Esophagus squamous epithelium (tissue), 4 donors: ENCODE data around the gene ADGRG3.

Source experiments
- POLR2A ChIP-seq, 4 donors: fragments of 450-650 bp; IDR thresholded peaks; one replicate each; pipeline ENCODE4 v1.6.1; 2017; ENCODE audit warnings: antibody characterized with exemption in 4 of 4, mild to moderate bottlenecking in 4 of 4, moderate library complexity in 3 of 4
- TF ChIP-seq, protein P1 (sequence below), 6 experiments: fragments of 450-650 bp in 4 of 6; fragments of 200-600 bp in 2 of 6; sonication (generic) in 2 of 6; IDR thresholded peaks; one replicate each; pipeline ENCODE4 v1.5.1; 2016 to 2019; ENCODE audit warnings: antibody characterized with exemption in 6 of 6, mild to moderate bottlenecking in 4 of 6, moderate library complexity in 4 of 6

DNA sequence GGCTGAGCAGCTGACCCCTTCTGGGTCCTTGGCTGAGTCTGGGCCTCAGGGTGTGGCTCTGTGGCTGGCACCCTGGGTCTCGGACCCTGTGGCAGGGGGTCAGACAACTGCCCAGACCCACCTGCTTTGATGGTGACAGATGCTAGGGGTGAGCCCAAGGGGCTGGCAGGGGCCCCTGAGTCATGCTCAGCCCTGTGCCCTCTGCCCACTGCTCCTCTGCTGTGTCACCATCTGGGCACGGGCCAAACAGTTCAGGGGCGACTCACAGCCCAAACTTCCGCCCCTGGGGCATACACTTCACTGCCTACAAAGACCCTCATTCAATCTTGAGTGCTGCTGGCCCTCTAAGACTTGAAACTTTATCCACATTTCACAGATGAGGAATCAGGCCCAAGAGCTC is 33.9 kb upstream of the ADGRG3 start:
- TF ChIP-seq, protein P1, sequence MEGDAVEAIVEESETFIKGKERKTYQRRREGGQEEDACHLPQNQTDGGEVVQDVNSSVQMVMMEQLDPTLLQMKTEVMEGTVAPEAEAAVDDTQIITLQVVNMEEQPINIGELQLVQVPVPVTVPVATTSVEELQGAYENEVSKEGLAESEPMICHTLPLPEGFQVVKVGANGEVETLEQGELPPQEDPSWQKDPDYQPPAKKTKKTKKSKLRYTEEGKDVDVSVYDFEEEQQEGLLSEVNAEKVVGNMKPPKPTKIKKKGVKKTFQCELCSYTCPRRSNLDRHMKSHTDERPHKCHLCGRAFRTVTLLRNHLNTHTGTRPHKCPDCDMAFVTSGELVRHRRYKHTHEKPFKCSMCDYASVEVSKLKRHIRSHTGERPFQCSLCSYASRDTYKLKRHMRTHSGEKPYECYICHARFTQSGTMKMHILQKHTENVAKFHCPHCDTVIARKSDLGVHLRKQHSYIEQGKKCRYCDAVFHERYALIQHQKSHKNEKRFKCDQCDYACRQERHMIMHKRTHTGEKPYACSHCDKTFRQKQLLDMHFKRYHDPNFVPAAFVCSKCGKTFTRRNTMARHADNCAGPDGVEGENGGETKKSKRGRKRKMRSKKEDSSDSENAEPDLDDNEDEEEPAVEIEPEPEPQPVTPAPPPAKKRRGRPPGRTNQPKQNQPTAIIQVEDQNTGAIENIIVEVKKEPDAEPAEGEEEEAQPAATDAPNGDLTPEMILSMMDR (IDR thresholded peaks at IDR 0.05), result no peak
- TF ChIP-seq POLR2A (IDR thresholded peaks at IDR 0.05), result no peak
